ENCODE data around the gene TBC1D22A.

DNA sequence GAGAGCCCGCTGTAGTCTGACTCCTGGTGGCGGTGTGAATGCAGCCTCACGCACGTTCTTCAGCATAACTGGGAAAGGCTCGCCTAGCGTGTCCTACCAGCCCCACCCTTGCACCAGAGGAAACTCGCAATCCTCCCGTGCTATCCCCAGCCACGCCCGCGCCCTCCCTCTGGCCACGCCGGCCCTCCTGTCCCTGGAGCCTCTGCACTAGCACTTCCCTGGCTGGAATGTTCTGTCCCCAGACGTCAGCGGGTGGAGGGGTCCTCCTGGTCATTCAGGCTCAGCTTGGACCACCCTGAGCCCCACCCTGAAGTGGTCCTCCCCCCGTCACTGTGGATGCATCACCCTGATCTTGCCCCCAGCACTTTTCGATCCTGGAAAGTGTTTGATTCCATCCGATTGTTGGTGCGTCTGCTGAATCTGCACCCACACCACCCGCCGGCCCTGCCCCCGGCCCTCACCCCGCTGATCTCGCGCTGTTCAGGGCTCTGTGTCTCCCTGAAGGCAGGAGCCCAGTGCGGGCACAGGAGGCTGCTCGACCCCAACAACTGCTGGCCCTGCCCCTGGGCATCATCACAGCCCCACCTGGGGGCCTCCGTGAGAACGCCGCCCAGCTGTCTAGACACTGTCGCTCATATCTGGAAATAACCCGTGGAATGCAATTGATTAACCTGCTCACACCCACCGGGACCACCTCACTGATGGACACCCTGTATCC lies 437.0 kb downstream of the TBC1D22A start:
- TF ChIP-seq MYC (IDR thresholded peaks at IDR 0.05; ENCODE audit: insufficient read depth, insufficient read length, insufficient replicate concordance, low read length, severe bottlenecking) = no peak
- no peak for TF ChIP-seq RFX5 (IDR thresholded peaks at IDR 0.05; ENCODE audit: low read depth, low read length)
- TF ChIP-seq ATF7 (IDR thresholded peaks at IDR 0.05; ENCODE audit: low read depth) = no peak
- no peak for TF ChIP-seq FOS (IDR thresholded peaks at IDR 0.05; ENCODE audit: borderline replicate concordance, extremely low read depth, insufficient read length)
- TF ChIP-seq ESRRA (IDR thresholded peaks at IDR 0.05; ENCODE audit: low read length) = no peak
- no peak for TF ChIP-seq CTCF (IDR thresholded peaks at IDR 0.05 in 2 of 3, conservative IDR thresholded peaks at IDR 0.05 in 1 of 3; ENCODE audit: control insufficient read depth in 2 of 3, extremely low read depth in 1 of 3, insufficient read depth in 1 of 3, low read depth in 3 of 3, low read length in 3 of 3)
- no peak for TF ChIP-seq EP300 (IDR thresholded peaks at IDR 0.05; ENCODE audit: borderline replicate concordance in 1 of 2, control insufficient read depth in 1 of 2, low read depth in 2 of 2, low read length in 2 of 2)
- no peak for TF ChIP-seq POLR2AphosphoS2 (IDR thresholded peaks at IDR 0.05; ENCODE audit: low read depth, low read length)
- TF ChIP-seq SRF (IDR thresholded peaks at IDR 0.05; ENCODE audit: low read depth in 2 of 2, low read length in 2 of 2) = no peak
- TF ChIP-seq EZH2 (IDR thresholded peaks at IDR 0.05; ENCODE audit: borderline replicate concordance, control insufficient read depth, low read depth, low read length) = no peak

All from GM12878 (cell line).